Keratinocyte (primary cell): ENCODE data around the gene HIP1R. TPM values are rescaled to one million over a fixed set of nuclear protein-coding genes. Genes with fewer than 3 reads are reported as not detected.

Experiments used
- DNase-seq: peaks from one replicate; pipeline ENCODE4 v3.0.0-alpha.2; 2011; ENCODE audit warnings: low read depth, missing footprints, low spot score
- FAIRE-seq: peaks from 2 replicates; lab custom pipeline; 2011; peaks lifted over from hg19 to GRCh38; lab: Jason Lieb, UNC
- H2AFZ ChIP-seq: 2 replicates; pipeline ENCODE4 v1.6.0; 2012; ENCODE audit warnings: low read length, control low read depth, inconsistent platforms; ENCODE audit not compliant: control insufficient read depth
- H3K27ac ChIP-seq: 2 replicates; pipeline ENCODE4 v1.5.1; 2011; ENCODE audit warnings: low read length; ENCODE audit not compliant: control insufficient read depth, insufficient read depth
- H3K27me3 ChIP-seq: 3 replicates; pipeline ENCODE4 v1.6.0; 2011; ENCODE audit warnings: low read length; ENCODE audit not compliant: control insufficient read depth, insufficient read depth; ENCODE audit errors: extremely low read depth
- H3K36me3 ChIP-seq, 2 experiments: 2 replicates in 1 of 2; 3 replicates in 1 of 2; pipeline ENCODE4 v1.5.1; 2011; ENCODE audit warnings: low read length in 2 of 2, mild to moderate bottlenecking in 1 of 2; ENCODE audit not compliant: control insufficient read depth in 2 of 2, insufficient read depth in 2 of 2; ENCODE audit errors: extremely low read depth in 1 of 2
- H3K4me1 ChIP-seq: 3 replicates; pipeline ENCODE4 v1.5.1; 2011; ENCODE audit warnings: low read length; ENCODE audit not compliant: control insufficient read depth, insufficient read depth; ENCODE audit errors: extremely low read depth
- H3K4me2 ChIP-seq: 3 replicates; pipeline ENCODE4 v1.6.0; 2011; ENCODE audit warnings: low read depth, low read length; ENCODE audit not compliant: control insufficient read depth, insufficient read depth; ENCODE audit errors: extremely low read depth
- H3K4me3 ChIP-seq, 3 experiments: fragments of 200-600 bp in 1 of 3; sonication (generic) in 1 of 3; 2 replicates in 2 of 3; 3 replicates in 1 of 3; pipeline ENCODE4 v1.5.1; 2011 to 2016; ENCODE audit warnings: low read length in 3 of 3, mild to moderate bottlenecking in 3 of 3, control low read depth in 2 of 3, inconsistent platforms in 1 of 3, low read depth in 1 of 3, mixed read lengths in 1 of 3, mixed run types in 1 of 3, moderate library complexity in 1 of 3; ENCODE audit not compliant: control insufficient read depth in 2 of 3, insufficient read depth in 2 of 3; ENCODE audit errors: extremely low read depth in 1 of 3
- H3K79me2 ChIP-seq: 2 replicates; pipeline ENCODE4 v1.6.0; 2012; ENCODE audit warnings: low read length; ENCODE audit not compliant: control insufficient read depth, insufficient read depth
- H3K9ac ChIP-seq: 3 replicates; pipeline ENCODE4 v1.6.0; 2011; ENCODE audit warnings: low read length; ENCODE audit not compliant: control insufficient read depth, insufficient read depth; ENCODE audit errors: extremely low read depth
- H3K9me1 ChIP-seq: 3 replicates; pipeline ENCODE4 v1.6.0; 2011; ENCODE audit warnings: low read length; ENCODE audit not compliant: control insufficient read depth, insufficient read depth; ENCODE audit errors: extremely low read depth
- H3K9me3 ChIP-seq: 2 replicates; pipeline ENCODE4 v1.5.1; 2012; ENCODE audit warnings: low read depth, low read length; ENCODE audit not compliant: control insufficient read depth
- H4K20me1 ChIP-seq: 3 replicates; pipeline ENCODE4 v1.6.0; 2011; ENCODE audit warnings: low read length; ENCODE audit not compliant: control insufficient read depth, insufficient read depth; ENCODE audit errors: extremely low read depth
- EZH2 ChIP-seq: IDR thresholded peaks from one replicate; pipeline ENCODE4 v1.6.1; 2012; ENCODE audit warnings: inconsistent platforms, mild to moderate bottlenecking, low read length, moderate library complexity
- dilution Hi-C: fragments of 300-500 bp; cut with MboI; formaldehyde crosslinking; loops from one replicate; pipeline ENCODE4 v1.7.0; 2020; ENCODE audit warnings: low sequenced_read_pairs; ENCODE audit not compliant: extremely low pct_ligation_motif_present
- polyA minus RNA-seq, 3 experiments: library from RNA; depleted of rRNA, polyadenylated mRNA; stranded (reverse); fragments of >200 nt; gene quantifications; 1 replicate in 1 of 3; 2 replicates in 1 of 3; 3 replicates in 1 of 3; pipeline ENCODE4 v1.2.3, GENCODE V29; 2011
- polyA plus RNA-seq, 5 experiments: library from polyadenylated mRNA; depleted of rRNA in 3 of 5; stranded (reverse) in 3 of 5; stranded (forward) in 1 of 5; unstranded in 1 of 5; fragments of >200 nt; gene quantifications; 1 replicate in 1 of 5; 2 replicates in 3 of 5; 3 replicates in 1 of 5; pipeline versions ENCODE4 v1.2.1 to v1.2.3, GENCODE V29; 2011 to 2012; ENCODE audit warnings: missing spikeins in 2 of 5, low read depth in 1 of 5, low replicate concordance in 1 of 5
- TF ChIP-seq, protein P1 (sequence below), 3 experiments: IDR thresholded peaks in 1 of 3; conservative IDR thresholded peaks in 1 of 3; optimal IDR thresholded peaks in 1 of 3; 2 replicates in 2 of 3; 3 replicates in 1 of 3; pipeline versions ENCODE3 to v1.5.1; 2011; ENCODE audit warnings: low read length in 3 of 3, mild to moderate bottlenecking in 3 of 3, moderate library complexity in 2 of 3, control low read depth in 1 of 3, inconsistent platforms in 1 of 3; ENCODE audit not compliant: insufficient read depth in 2 of 3; ENCODE audit errors: extremely low read depth in 1 of 3

Gene HIP1R, protein sequence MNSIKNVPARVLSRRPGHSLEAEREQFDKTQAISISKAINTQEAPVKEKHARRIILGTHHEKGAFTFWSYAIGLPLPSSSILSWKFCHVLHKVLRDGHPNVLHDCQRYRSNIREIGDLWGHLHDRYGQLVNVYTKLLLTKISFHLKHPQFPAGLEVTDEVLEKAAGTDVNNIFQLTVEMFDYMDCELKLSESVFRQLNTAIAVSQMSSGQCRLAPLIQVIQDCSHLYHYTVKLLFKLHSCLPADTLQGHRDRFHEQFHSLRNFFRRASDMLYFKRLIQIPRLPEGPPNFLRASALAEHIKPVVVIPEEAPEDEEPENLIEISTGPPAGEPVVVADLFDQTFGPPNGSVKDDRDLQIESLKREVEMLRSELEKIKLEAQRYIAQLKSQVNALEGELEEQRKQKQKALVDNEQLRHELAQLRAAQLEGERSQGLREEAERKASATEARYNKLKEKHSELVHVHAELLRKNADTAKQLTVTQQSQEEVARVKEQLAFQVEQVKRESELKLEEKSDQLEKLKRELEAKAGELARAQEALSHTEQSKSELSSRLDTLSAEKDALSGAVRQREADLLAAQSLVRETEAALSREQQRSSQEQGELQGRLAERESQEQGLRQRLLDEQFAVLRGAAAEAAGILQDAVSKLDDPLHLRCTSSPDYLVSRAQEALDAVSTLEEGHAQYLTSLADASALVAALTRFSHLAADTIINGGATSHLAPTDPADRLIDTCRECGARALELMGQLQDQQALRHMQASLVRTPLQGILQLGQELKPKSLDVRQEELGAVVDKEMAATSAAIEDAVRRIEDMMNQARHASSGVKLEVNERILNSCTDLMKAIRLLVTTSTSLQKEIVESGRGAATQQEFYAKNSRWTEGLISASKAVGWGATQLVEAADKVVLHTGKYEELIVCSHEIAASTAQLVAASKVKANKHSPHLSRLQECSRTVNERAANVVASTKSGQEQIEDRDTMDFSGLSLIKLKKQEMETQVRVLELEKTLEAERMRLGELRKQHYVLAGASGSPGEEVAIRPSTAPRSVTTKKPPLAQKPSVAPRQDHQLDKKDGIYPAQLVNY
- 19.4 to 31.8 TPM (median 23.0 TPM) in 3 replicates for polyA plus RNA-seq
- 39.4 TPM for polyA plus RNA-seq (2011; ENCODE audit: low read depth)
- polyA plus RNA-seq (2011; cell fraction: cytosol; rRNA removed), result 10.1 and 13.0 TPM in 2 replicates
- polyA plus RNA-seq (2011; cell fraction: nucleus; rRNA removed), result 69.4 and 79.4 TPM in 2 replicates
- polyA plus RNA-seq (2012; ENCODE audit: low replicate concordance), result 21.9 and 45.2 TPM in 2 replicates
- polyA minus RNA-seq, result 42.9 to 79.9 TPM (median 43.5 TPM) in 3 replicates
- polyA minus RNA-seq (2011; cell fraction: cytosol; rRNA and poly(A)+ RNA removed), result 16.3 TPM
- 36.1 and 37.4 TPM in 2 replicates for polyA minus RNA-seq (2011; cell fraction: nucleus; rRNA and poly(A)+ RNA removed)

DNA sequence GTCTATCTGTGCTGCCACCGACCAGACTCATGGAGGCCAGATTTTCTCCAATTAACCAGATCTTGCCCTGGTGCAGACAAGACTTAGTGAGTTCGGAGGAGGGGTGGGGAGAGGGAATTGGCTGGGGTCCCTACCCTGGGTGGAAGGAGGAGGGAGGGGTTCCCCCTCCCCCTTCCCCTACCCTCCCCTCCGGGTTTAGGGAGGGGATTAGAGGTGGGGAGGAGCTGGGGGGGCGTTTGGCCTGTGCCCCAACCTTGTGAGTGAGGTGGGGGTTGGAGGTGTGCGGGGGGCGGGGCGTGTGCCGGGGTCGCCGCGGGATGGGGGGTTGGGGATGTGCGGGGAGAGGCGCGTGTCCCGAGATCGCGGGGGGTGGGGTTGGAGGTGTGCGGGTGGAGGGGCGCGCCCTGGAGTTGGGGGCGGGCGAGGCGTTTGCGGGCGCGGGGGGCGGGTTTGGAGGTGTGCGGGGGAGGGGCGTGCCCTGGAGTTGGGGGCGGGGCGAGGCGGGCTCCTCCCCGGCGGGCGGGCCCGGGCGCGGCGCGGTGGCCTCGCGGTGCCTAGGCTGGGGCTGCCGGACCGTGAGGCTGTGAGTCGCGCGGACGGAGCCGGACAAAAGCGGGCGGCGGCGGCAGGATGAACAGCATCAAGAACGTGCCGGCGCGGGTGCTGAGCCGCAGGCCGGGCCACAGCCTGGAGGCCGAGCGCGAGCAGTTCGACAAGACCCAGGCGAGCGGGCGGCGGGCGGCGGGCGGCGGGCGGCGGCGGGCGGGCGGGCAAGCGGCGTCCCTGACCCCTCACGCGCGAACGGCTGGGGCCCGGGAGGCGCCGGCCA lies at the start of gene HIP1R:
HIP1R (plus strand) TSS at position 537 of the 829 bp plus-strand sequence; CDS start at position 631, 94 bp downstream.
- Histone ChIP-seq H3K9me3 (no peaks in the 10 kb centered on the region), H3K79me2 (peaks cover 43% of the 10 kb centered on the region), H3K4me2 (peak within 1 kb of the TSS; percentile 81), H3K4me3 (peak within 1 kb of the TSS; percentile 69 to 83 (median 76)), H3K4me1 (peaks cover 37% of the 10 kb centered on the region), H3K27ac (peak within 1 kb of the TSS; percentile 68), H3K9me1 (no peaks in the 10 kb centered on the region), H4K20me1 (no peaks in the 10 kb centered on the region), H2AFZ (peak within 1 kb of the TSS; percentile 7), H3K9ac (peak within 1 kb of the TSS; percentile 83), H3K27me3 (no peaks in the 10 kb centered on the region), H3K36me3 (peaks cover 4 to 10% of the 10 kb centered on the region in 2 experiments)
- no peak for TF ChIP-seq EZH2
- TF ChIP-seq, protein P1, sequence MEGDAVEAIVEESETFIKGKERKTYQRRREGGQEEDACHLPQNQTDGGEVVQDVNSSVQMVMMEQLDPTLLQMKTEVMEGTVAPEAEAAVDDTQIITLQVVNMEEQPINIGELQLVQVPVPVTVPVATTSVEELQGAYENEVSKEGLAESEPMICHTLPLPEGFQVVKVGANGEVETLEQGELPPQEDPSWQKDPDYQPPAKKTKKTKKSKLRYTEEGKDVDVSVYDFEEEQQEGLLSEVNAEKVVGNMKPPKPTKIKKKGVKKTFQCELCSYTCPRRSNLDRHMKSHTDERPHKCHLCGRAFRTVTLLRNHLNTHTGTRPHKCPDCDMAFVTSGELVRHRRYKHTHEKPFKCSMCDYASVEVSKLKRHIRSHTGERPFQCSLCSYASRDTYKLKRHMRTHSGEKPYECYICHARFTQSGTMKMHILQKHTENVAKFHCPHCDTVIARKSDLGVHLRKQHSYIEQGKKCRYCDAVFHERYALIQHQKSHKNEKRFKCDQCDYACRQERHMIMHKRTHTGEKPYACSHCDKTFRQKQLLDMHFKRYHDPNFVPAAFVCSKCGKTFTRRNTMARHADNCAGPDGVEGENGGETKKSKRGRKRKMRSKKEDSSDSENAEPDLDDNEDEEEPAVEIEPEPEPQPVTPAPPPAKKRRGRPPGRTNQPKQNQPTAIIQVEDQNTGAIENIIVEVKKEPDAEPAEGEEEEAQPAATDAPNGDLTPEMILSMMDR (optimal IDR thresholded peaks at IDR 0.05 in 1 of 3, IDR thresholded peaks at IDR 0.05 in 1 of 3, conservative IDR thresholded peaks at IDR 0.05 in 1 of 3; ENCODE audit: extremely low read depth in 1 of 3, insufficient read depth in 2 of 3, low read length in 3 of 3), result no peak
- no peak for DNase-seq
- dilution Hi-C loops, result no loop called here
- FAIRE-seq, result no peak

DNA sequence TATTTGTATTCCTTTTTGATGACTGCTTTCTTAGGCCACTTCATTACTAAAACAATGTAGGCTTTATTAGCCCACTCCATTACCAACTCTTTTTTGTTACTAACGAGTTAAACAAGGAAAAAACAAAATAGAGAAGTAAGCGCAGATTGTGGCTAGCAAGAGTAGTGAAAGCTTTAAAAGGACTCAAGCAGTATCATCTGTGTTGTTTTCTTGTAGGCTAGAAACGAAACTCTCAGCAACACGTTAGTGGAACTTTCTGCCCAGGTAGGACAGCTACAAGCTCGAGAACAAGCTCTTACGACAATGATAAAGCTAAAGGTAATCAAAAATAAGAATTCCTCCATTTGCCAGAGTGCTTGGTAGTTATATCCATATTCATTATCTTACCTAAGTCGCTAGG lies 49.8 kb upstream of the HIP1R start:
- no peak overlapping the region for H3K27ac ChIP-seq
- TF ChIP-seq EZH2, result no peak
- TF ChIP-seq, protein P1 (optimal IDR thresholded peaks at IDR 0.05 in 1 of 3, IDR thresholded peaks at IDR 0.05 in 1 of 3, conservative IDR thresholded peaks at IDR 0.05 in 1 of 3; ENCODE audit: extremely low read depth in 1 of 3, insufficient read depth in 2 of 3, low read length in 3 of 3), result no peak

More for the DNA sequence above, 49.8 kb upstream of the HIP1R start:
- FAIRE-seq (no peak), DNase-seq (no peak)
- Histone ChIP-seq H4K20me1 (no peaks in the 10 kb centered on the region), H3K9me3 (no peaks in the 10 kb centered on the region), H3K4me3 (no peak overlapping the region), H3K36me3 (no peaks in the 10 kb centered on the region), H3K9me1 (no peaks in the 10 kb centered on the region), H2AFZ (no peak overlapping the region), H3K4me2 (no peak overlapping the region), H3K4me1 (peaks cover 10% of the 10 kb centered on the region), H3K9ac (no peak overlapping the region), H3K27me3 (no peaks in the 10 kb centered on the region), H3K79me2 (no peaks in the 10 kb centered on the region)
- dilution Hi-C loops, result no loop called here
